ENCODE data around the gene NRG3.

The NRG3 gene

GRCh38 chr10:82213784-82214183, 338.8 kb downstream of the NRG3 start:
- H3K27ac ChIP-seq (ENCODE audit: insufficient read depth, low read length, poor library complexity, severe bottlenecking) = no peak overlapping the region
- DNase-seq = no peak
- H3K9me3 ChIP-seq (ENCODE audit: control insufficient read depth, low read length) = no peaks in the 10 kb centered on the region
- H3K27me3 ChIP-seq (replicated peaks; ENCODE audit: control insufficient read depth, insufficient read depth, low read length, poor library complexity, severe bottlenecking) = no peaks in the 10 kb centered on the region
- H3K36me3 ChIP-seq (ENCODE audit: control insufficient read depth, insufficient read depth, low read length) = no peaks in the 10 kb centered on the region
- H3K4me1 ChIP-seq (ENCODE audit: control insufficient read depth, insufficient read depth, low read length, poor library complexity, severe bottlenecking) = no peaks in the 10 kb centered on the region
- no peak overlapping the region for H3K4me3 ChIP-seq (ENCODE audit: insufficient read depth, low read depth, low read length, poor library complexity, severe bottlenecking)

DNA sequence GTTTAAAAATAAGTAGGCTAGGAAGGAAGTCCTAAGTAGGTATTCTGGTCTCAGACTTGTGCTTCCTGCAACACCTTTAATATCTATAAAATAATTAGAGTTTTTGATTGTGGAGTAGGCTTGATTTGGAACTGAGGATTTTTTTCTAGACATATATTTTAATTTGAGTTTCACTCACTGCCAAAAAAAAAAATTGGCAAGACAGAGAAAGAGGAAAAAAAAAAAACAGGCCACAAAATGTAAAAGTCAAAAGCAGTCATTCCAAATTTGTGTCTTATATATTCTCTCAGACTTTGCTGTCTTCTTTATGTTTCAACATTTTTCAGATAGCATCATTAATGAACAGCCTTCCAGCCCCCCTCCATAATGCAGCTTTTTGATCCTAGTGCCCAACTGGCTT, 346.1 kb downstream of the NRG3 start:
- H3K27ac ChIP-seq (ENCODE audit: insufficient read depth, low read length, poor library complexity, severe bottlenecking) = no peak overlapping the region
- H3K4me1 ChIP-seq (ENCODE audit: control insufficient read depth, insufficient read depth, low read length, poor library complexity, severe bottlenecking) = no peaks in the 10 kb centered on the region
- H3K36me3 ChIP-seq (ENCODE audit: control insufficient read depth, insufficient read depth, low read length) = no peaks in the 10 kb centered on the region
- no peaks in the 10 kb centered on the region for H3K27me3 ChIP-seq (replicated peaks; ENCODE audit: control insufficient read depth, insufficient read depth, low read length, poor library complexity, severe bottlenecking)
- no peak for DNase-seq
- no peak overlapping the region for H3K4me3 ChIP-seq (ENCODE audit: insufficient read depth, low read depth, low read length, poor library complexity, severe bottlenecking)
- no peaks in the 10 kb centered on the region for H3K9me3 ChIP-seq (ENCODE audit: control insufficient read depth, low read length)

- no peak for DNase-seq
- no peaks in the 10 kb centered on the region for H3K4me1 ChIP-seq (ENCODE audit: control insufficient read depth, insufficient read depth, low read length, poor library complexity, severe bottlenecking)
- H3K36me3 ChIP-seq (ENCODE audit: control insufficient read depth, insufficient read depth, low read length) = no peaks in the 10 kb centered on the region
- no peak overlapping the region for H3K4me3 ChIP-seq (ENCODE audit: insufficient read depth, low read depth, low read length, poor library complexity, severe bottlenecking)
- H3K27ac ChIP-seq (ENCODE audit: insufficient read depth, low read length, poor library complexity, severe bottlenecking) = no peak overlapping the region
- no peaks in the 10 kb centered on the region for H3K27me3 ChIP-seq (replicated peaks; ENCODE audit: control insufficient read depth, insufficient read depth, low read length, poor library complexity, severe bottlenecking)
- H3K9me3 ChIP-seq (ENCODE audit: control insufficient read depth, low read length) = no peaks in the 10 kb centered on the region
Measured at GRCh38 chr10:82221601-82222149, 346.7 kb downstream of the NRG3 start.

GRCh38 chr10:82228701-82229100, 353.7 kb downstream of the NRG3 start:
- Histone ChIP-seq H3K4me1 (ENCODE audit: control insufficient read depth, insufficient read depth, low read length, poor library complexity, severe bottlenecking) (no peaks in the 10 kb centered on the region), H3K4me3 (ENCODE audit: insufficient read depth, low read depth, low read length, poor library complexity, severe bottlenecking) (no peak overlapping the region), H3K27me3 (replicated peaks; ENCODE audit: control insufficient read depth, insufficient read depth, low read length, poor library complexity, severe bottlenecking) (no peaks in the 10 kb centered on the region), H3K9me3 (ENCODE audit: control insufficient read depth, low read length) (no peaks in the 10 kb centered on the region), H3K36me3 (ENCODE audit: control insufficient read depth, insufficient read depth, low read length) (no peaks in the 10 kb centered on the region), H3K27ac (ENCODE audit: insufficient read depth, low read length, poor library complexity, severe bottlenecking) (no peak overlapping the region)
- no peak for DNase-seq

- Histone ChIP-seq H3K36me3 (ENCODE audit: control insufficient read depth, insufficient read depth, low read length) (no peaks in the 10 kb centered on the region), H3K4me1 (ENCODE audit: control insufficient read depth, insufficient read depth, low read length, poor library complexity, severe bottlenecking) (no peaks in the 10 kb centered on the region), H3K27ac (ENCODE audit: insufficient read depth, low read length, poor library complexity, severe bottlenecking) (no peak overlapping the region), H3K27me3 (replicated peaks; ENCODE audit: control insufficient read depth, insufficient read depth, low read length, poor library complexity, severe bottlenecking) (no peaks in the 10 kb centered on the region), H3K9me3 (ENCODE audit: control insufficient read depth, low read length) (no peaks in the 10 kb centered on the region), H3K4me3 (ENCODE audit: insufficient read depth, low read depth, low read length, poor library complexity, severe bottlenecking) (no peak overlapping the region)
- DNase-seq = no peak
Measured at GRCh38 chr10:82234173-82234572, 359.2 kb downstream of the NRG3 start.

DNA sequence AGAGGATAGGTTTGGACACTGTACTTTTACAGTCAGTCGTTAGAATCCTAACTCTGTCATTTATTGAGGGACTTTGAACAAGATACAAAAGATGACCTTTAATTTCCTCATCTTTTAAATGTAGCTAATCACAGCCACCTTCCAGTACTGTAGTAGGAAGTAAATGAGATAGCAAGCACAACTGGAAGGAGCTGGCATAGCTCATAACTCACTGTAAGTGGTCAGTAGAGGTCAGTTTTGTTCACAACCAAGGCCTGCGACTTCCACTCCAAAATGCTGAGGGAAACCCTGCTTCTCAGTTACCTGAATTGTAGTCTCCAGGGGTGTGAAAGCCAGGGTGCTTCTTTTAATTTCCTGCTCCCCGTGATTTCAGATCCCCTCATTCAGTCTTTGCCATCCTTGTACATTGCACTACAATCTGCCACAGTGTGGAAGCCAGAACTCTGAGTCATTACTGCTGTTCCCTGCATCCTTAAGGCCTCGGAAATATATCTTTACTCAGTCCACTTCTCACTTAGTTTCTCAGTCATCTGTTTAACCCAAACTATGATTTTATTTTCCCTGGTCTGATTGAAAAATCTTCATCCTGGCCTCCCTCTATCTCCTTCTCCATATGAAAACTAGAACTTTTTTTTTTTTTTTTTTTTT, 361.2 kb downstream of the NRG3 start:
- H3K27me3 ChIP-seq (replicated peaks; ENCODE audit: control insufficient read depth, insufficient read depth, low read length, poor library complexity, severe bottlenecking) = no peaks in the 10 kb centered on the region
- DNase-seq = no peak
- H3K36me3 ChIP-seq (ENCODE audit: control insufficient read depth, insufficient read depth, low read length) = no peaks in the 10 kb centered on the region
- H3K9me3 ChIP-seq (ENCODE audit: control insufficient read depth, low read length) = no peaks in the 10 kb centered on the region
- no peaks in the 10 kb centered on the region for H3K4me1 ChIP-seq (ENCODE audit: control insufficient read depth, insufficient read depth, low read length, poor library complexity, severe bottlenecking)
- no peak overlapping the region for H3K27ac ChIP-seq (ENCODE audit: insufficient read depth, low read length, poor library complexity, severe bottlenecking)
- H3K4me3 ChIP-seq (ENCODE audit: insufficient read depth, low read depth, low read length, poor library complexity, severe bottlenecking) = no peak overlapping the region

GRCh38 chr10:82238291-82238690, 363.3 kb downstream of the NRG3 start:
- Histone ChIP-seq H3K4me3 (ENCODE audit: insufficient read depth, low read depth, low read length, poor library complexity, severe bottlenecking) (no peak overlapping the region), H3K9me3 (ENCODE audit: control insufficient read depth, low read length) (no peaks in the 10 kb centered on the region), H3K36me3 (ENCODE audit: control insufficient read depth, insufficient read depth, low read length) (no peaks in the 10 kb centered on the region), H3K27me3 (replicated peaks; ENCODE audit: control insufficient read depth, insufficient read depth, low read length, poor library complexity, severe bottlenecking) (no peaks in the 10 kb centered on the region), H3K4me1 (ENCODE audit: control insufficient read depth, insufficient read depth, low read length, poor library complexity, severe bottlenecking) (no peaks in the 10 kb centered on the region), H3K27ac (ENCODE audit: insufficient read depth, low read length, poor library complexity, severe bottlenecking) (no peak overlapping the region)
- no peak for DNase-seq

- no peaks in the 10 kb centered on the region for H3K4me1 ChIP-seq (ENCODE audit: control insufficient read depth, insufficient read depth, low read length, poor library complexity, severe bottlenecking)
- DNase-seq = no peak
- no peak overlapping the region for H3K4me3 ChIP-seq (ENCODE audit: insufficient read depth, low read depth, low read length, poor library complexity, severe bottlenecking)
- no peak overlapping the region for H3K27ac ChIP-seq (ENCODE audit: insufficient read depth, low read length, poor library complexity, severe bottlenecking)
- H3K9me3 ChIP-seq (ENCODE audit: control insufficient read depth, low read length) = no peaks in the 10 kb centered on the region
- no peaks in the 10 kb centered on the region for H3K27me3 ChIP-seq (replicated peaks; ENCODE audit: control insufficient read depth, insufficient read depth, low read length, poor library complexity, severe bottlenecking)
- no peaks in the 10 kb centered on the region for H3K36me3 ChIP-seq (ENCODE audit: control insufficient read depth, insufficient read depth, low read length)
Measured at GRCh38 chr10:82240408-82240807, 365.4 kb downstream of the NRG3 start.

GRCh38 chr10:82242778-82243177, 367.8 kb downstream of the NRG3 start:
- Histone ChIP-seq H3K4me1 (ENCODE audit: control insufficient read depth, insufficient read depth, low read length, poor library complexity, severe bottlenecking) (no peaks in the 10 kb centered on the region), H3K27me3 (replicated peaks; ENCODE audit: control insufficient read depth, insufficient read depth, low read length, poor library complexity, severe bottlenecking) (no peaks in the 10 kb centered on the region), H3K27ac (ENCODE audit: insufficient read depth, low read length, poor library complexity, severe bottlenecking) (no peak overlapping the region), H3K36me3 (ENCODE audit: control insufficient read depth, insufficient read depth, low read length) (no peaks in the 10 kb centered on the region), H3K9me3 (ENCODE audit: control insufficient read depth, low read length) (no peaks in the 10 kb centered on the region), H3K4me3 (ENCODE audit: insufficient read depth, low read depth, low read length, poor library complexity, severe bottlenecking) (no peak overlapping the region)
- no peak for DNase-seq

DNA sequence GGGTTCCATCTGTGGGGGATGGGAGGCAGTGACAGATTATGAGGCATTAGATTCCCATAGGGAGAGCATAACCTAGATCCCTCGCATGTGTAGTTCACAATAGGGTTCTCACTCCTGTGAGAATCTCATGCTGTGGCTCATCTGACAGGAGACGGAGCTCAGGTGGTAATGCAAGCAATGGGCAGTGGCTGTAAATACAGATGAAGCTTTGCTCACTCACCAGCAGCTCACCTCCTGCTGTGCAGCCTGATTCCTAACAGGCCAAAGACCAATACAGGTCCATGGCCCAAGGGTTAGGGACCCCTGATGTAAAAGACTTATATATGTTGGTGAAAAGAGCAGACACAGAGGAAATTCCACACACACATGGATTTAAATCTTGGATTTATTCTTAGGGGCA, 370.2 kb downstream of the NRG3 start:
- no peaks in the 10 kb centered on the region for H3K9me3 ChIP-seq (ENCODE audit: control insufficient read depth, low read length)
- H3K4me1 ChIP-seq (ENCODE audit: control insufficient read depth, insufficient read depth, low read length, poor library complexity, severe bottlenecking) = no peaks in the 10 kb centered on the region
- no peak overlapping the region for H3K4me3 ChIP-seq (ENCODE audit: insufficient read depth, low read depth, low read length, poor library complexity, severe bottlenecking)
- no peaks in the 10 kb centered on the region for H3K27me3 ChIP-seq (replicated peaks; ENCODE audit: control insufficient read depth, insufficient read depth, low read length, poor library complexity, severe bottlenecking)
- DNase-seq = no peak
- no peak overlapping the region for H3K27ac ChIP-seq (ENCODE audit: insufficient read depth, low read length, poor library complexity, severe bottlenecking)
- no peaks in the 10 kb centered on the region for H3K36me3 ChIP-seq (ENCODE audit: control insufficient read depth, insufficient read depth, low read length)
